Measurements from ENCODE around the gene FBXL14.

FBXL14 gene

GRCh38 chr12:1594261-1595025 is at the start of gene FBXL14:
Gene FBXL14 (minus strand): TSS chr12:1594581. CDS start chr12:1594066, 515 bp downstream.
- DNase-seq (ENCODE audit: low spot score), result peak; percentile 83

- no peak for DNase-seq (ENCODE audit: low spot score)
Measured at GRCh38 chr12:1643905-1644533, 49.6 kb upstream of the FBXL14 start.

GRCh38 chr12:1643043-1643442 is 48.7 kb upstream of the FBXL14 start:
- DNase-seq (ENCODE audit: low spot score), result no peak

GRCh38 chr12:1642513-1642912 is 48.1 kb upstream of the FBXL14 start:
- DNase-seq (ENCODE audit: low spot score), result no peak

- no peak for DNase-seq (ENCODE audit: low spot score)
Measured at GRCh38 chr12:1640328-1641234, 46.2 kb upstream of the FBXL14 start.

GRCh38 chr12:1639538-1639937 is 45.2 kb upstream of the FBXL14 start:
- DNase-seq (ENCODE audit: low spot score), result no peak

GRCh38 chr12:1638203-1638602 is 43.8 kb upstream of the FBXL14 start:
- DNase-seq (ENCODE audit: low spot score), result no peak

- no peak for DNase-seq (ENCODE audit: low spot score)
Measured at GRCh38 chr12:1635301-1636095, 41.1 kb upstream of the FBXL14 start.

- peak; percentile 84 for DNase-seq (ENCODE audit: low spot score)
Measured at GRCh38 chr12:1634590-1635191, 40.3 kb upstream of the FBXL14 start.

- DNase-seq (ENCODE audit: low spot score), result no peak
Measured at GRCh38 chr12:1634149-1634548, 39.8 kb upstream of the FBXL14 start.

GRCh38 chr12:1633459-1633858 is 39.1 kb upstream of the FBXL14 start:
- no peak for DNase-seq (ENCODE audit: low spot score)

GRCh38 chr12:1632702-1633101 is 38.3 kb upstream of the FBXL14 start:
- DNase-seq (ENCODE audit: low spot score), result no peak

GRCh38 chr12:1630827-1631591 is 36.6 kb upstream of the FBXL14 start:
- DNase-seq (ENCODE audit: low spot score), result no peak

- DNase-seq (ENCODE audit: low spot score), result peak; percentile 47
Measured at GRCh38 chr12:1630133-1630826, 35.9 kb upstream of the FBXL14 start.

GRCh38 chr12:1629338-1630132 is 35.2 kb upstream of the FBXL14 start:
- peak; percentile 63 for DNase-seq (ENCODE audit: low spot score)

GRCh38 chr12:1628666-1629337 is 34.4 kb upstream of the FBXL14 start, which contains the start of gene WNT5B:
Gene WNT5B (plus strand): TSS chr12:1629231. CDS start chr12:1631355, 2,124 bp downstream.
- DNase-seq (ENCODE audit: low spot score), result no peak

GRCh38 chr12:1622406-1622805 is 28.0 kb upstream of the FBXL14 start:
- no peak for DNase-seq (ENCODE audit: low spot score)

- DNase-seq (ENCODE audit: low spot score), result no peak
Measured at GRCh38 chr12:1620092-1620491, 25.7 kb upstream of the FBXL14 start.

Measured in HuH-7.5 (cell line).